B cell (primary cell): ENCODE measurements around the gene ZNF649. TPM values are rescaled to one million over a fixed set of nuclear protein-coding genes. Genes with fewer than 3 reads are reported as not detected.
A peak's percentile ranks its signal among the peaks of the same experiment; 100 is the strongest.

Source experiments
- ATAC-seq: fragments of 200-7000 bp; cut with Tn5 transposase; one replicate; pipeline ENCODE4 v1.10.0; 2021; ENCODE audit warnings: low read depth, mild to moderate bottlenecking, moderate number of reproducible peaks, moderate library complexity
- CTCF ChIA-PET: fragments of 350-600 bp; sonication (Branson Sonifier 250); formaldehyde crosslinking; loops from one replicate; lab custom pipeline; 2021; ENCODE audit warnings: antibody characterized with exemption, inconsistent platforms; lab: Charles Lee
- POLR2A ChIA-PET: fragments of 350-600 bp; sonication (Branson Sonifier 250); formaldehyde crosslinking; loops from one replicate; lab custom pipeline; 2021; ENCODE audit warnings: antibody characterized with exemption; lab: Charles Lee
- DNase-seq: peaks from one replicate; pipeline ENCODE4 v3.0.0; 2013
- H2AFZ ChIP-seq: 2 replicates; pipeline ENCODE4 v1.6.1; 2012; ENCODE audit warnings: mild to moderate bottlenecking, low read depth, low read length; ENCODE audit not compliant: insufficient read depth, poor library complexity, severe bottlenecking
- H3K27ac ChIP-seq, 2 donors: 1 replicate in 1 of 2; 2 replicates in 1 of 2; pipeline ENCODE4 v1.5.1; 2012 to 2013; ENCODE audit warnings: low read length in 2 of 2, mild to moderate bottlenecking in 2 of 2, moderate library complexity in 1 of 2
- H3K27me3 ChIP-seq, 4 experiments: fragments of 200-600 bp in 1 of 4; sonication (generic) in 1 of 4; replicated peaks in 1 of 4; 1 replicate in 2 of 4; 2 replicates in 2 of 4; pipeline versions ENCODE4 v1.6.1 to v1.7.0; 2013 to 2016; ENCODE audit warnings: low read length in 3 of 4, mild to moderate bottlenecking in 2 of 4, mixed read lengths in 1 of 4, moderate library complexity in 1 of 4; ENCODE audit not compliant: insufficient read depth in 4 of 4, control insufficient read depth in 3 of 4; ENCODE audit errors: control extremely low read depth in 1 of 4
- H3K36me3 ChIP-seq, 2 experiments: replicated peaks in 1 of 2; 1 replicate in 1 of 2; 2 replicates in 1 of 2; pipeline versions ENCODE4 v1.6.1 to v1.7.1; 2013; ENCODE audit warnings: low read length in 1 of 2; ENCODE audit not compliant: insufficient read depth in 2 of 2, control insufficient read depth in 1 of 2; ENCODE audit errors: control extremely low read depth in 1 of 2, extremely low read depth in 1 of 2
- H3K4me1 ChIP-seq, 2 donors: fragments of 200-600 bp in 1 of 2; sonication (generic) in 1 of 2; 1 replicate in 1 of 2; 2 replicates in 1 of 2; pipeline versions ENCODE4 v1.5.1 to v1.6.1; 2013 to 2017; ENCODE audit warnings: low read length in 2 of 2; ENCODE audit not compliant: control insufficient read depth in 2 of 2, insufficient read depth in 2 of 2
- H3K4me2 ChIP-seq: replicated peaks from 2 replicates; pipeline ENCODE3; 2012; ENCODE audit warnings: mild to moderate bottlenecking, low read depth, low read length; ENCODE audit not compliant: poor library complexity, severe bottlenecking
- H3K4me3 ChIP-seq, 5 experiments: fragments of 200-600 bp in 1 of 5; sonication (generic) in 1 of 5; 1 replicate in 3 of 5; 2 replicates in 2 of 5; pipeline versions ENCODE4 v1.5.1 to v1.7.0; 2011 to 2016; ENCODE audit warnings: low read length in 4 of 5, mild to moderate bottlenecking in 4 of 5, low read depth in 2 of 5, control low read depth in 1 of 5, moderate library complexity in 1 of 5; ENCODE audit not compliant: insufficient read depth in 1 of 5; ENCODE audit errors: control extremely low read depth in 1 of 5, extremely low read depth in 1 of 5
- H3K79me2 ChIP-seq: fragments of 200-600 bp; sonication (generic); one replicate; pipeline ENCODE4 v1.6.0; 2016; ENCODE audit warnings: low read length; ENCODE audit not compliant: control insufficient read depth, insufficient read depth
- H3K9ac ChIP-seq: fragments of 200-600 bp; sonication (generic); 2 replicates; pipeline ENCODE4 v1.6.1; 2017; ENCODE audit warnings: mild to moderate bottlenecking, low read length, moderate library complexity
- H3K9me3 ChIP-seq, 3 donors: one replicate each; pipeline versions ENCODE4 v1.6.1 to v1.7.1; 2013; ENCODE audit warnings: low read length in 2 of 3; ENCODE audit not compliant: control insufficient read depth in 2 of 3, insufficient read depth in 1 of 3; ENCODE audit errors: control extremely low read depth in 1 of 3
- H4K20me1 ChIP-seq: 2 replicates; pipeline ENCODE4 v1.6.0; 2012; ENCODE audit warnings: mild to moderate bottlenecking, low read length; ENCODE audit not compliant: insufficient read depth, control insufficient read depth, poor library complexity, severe bottlenecking
- H3K27ac Mint-ChIP-seq: one replicate; pipeline ENCODE4 v1.8.0; 2021; ENCODE audit warnings: mixed read lengths
- H3K27me3 Mint-ChIP-seq: one replicate; pipeline ENCODE4 v1.8.0; 2021; ENCODE audit warnings: mixed read lengths
- H3K4me1 Mint-ChIP-seq: one replicate; pipeline ENCODE4 v1.8.0; 2021; ENCODE audit warnings: mixed read lengths
- H3K4me3 Mint-ChIP-seq: one replicate; pipeline ENCODE4 v1.8.0; 2021; ENCODE audit warnings: mixed read lengths
- H3K9me3 Mint-ChIP-seq: one replicate; pipeline ENCODE4 v1.8.0; 2022; ENCODE audit warnings: mixed read lengths; ENCODE audit not compliant: insufficient read depth
- EZH2 ChIP-seq: IDR thresholded peaks from 2 replicates; pipeline ENCODE4 v1.6.1; 2012; ENCODE audit warnings: borderline replicate concordance, low read depth, mild to moderate bottlenecking, moderate library complexity, low read length; ENCODE audit not compliant: insufficient read depth, poor library complexity, severe bottlenecking
- WGBS: methylation state at CpG from one replicate; pipeline ENCODE4 v1.1.5; 2013; ENCODE audit warnings: missing lambda C conversion rate; ENCODE audit not compliant: insufficient coverage; 5-methylcytosine and 5-hydroxymethylcytosine counted together
- intact Hi-C: fragments of 100-400 bp; cut with micrococcal nuclease; formaldehyde crosslinking; loops from one replicate; pipeline ENCODE4 v1.10.0; 2022
- polyA plus RNA-seq: library from polyadenylated mRNA; depleted of rRNA; stranded (reverse); fragments of >200 nt; gene quantifications from 2 replicates; pipeline ENCODE4 v1.2.3, GENCODE V29; 2012
- total RNA-seq, 2 donors: library from RNA; stranded (reverse); fragments of 120-200 nt in 1 of 2; gene quantifications; 1 replicate in 1 of 2; 2 replicates in 1 of 2; pipeline versions ENCODE4 v1.2.3 to v1.2.4, GENCODE V29; 2013 to 2022
- TF ChIP-seq, protein P1 (sequence below): fragments of 200-600 bp; IDR thresholded peaks from one replicate; pipeline ENCODE4 v1.8.0; 2022; ENCODE audit warnings: antibody characterized with exemption, mild to moderate bottlenecking

The ZNF649 gene
- total and polyA plus RNA-seq, 2 donors (not counting 1 experiment from before 2014, with no cell fraction given): 3.8 to 35.7 TPM

DNA sequence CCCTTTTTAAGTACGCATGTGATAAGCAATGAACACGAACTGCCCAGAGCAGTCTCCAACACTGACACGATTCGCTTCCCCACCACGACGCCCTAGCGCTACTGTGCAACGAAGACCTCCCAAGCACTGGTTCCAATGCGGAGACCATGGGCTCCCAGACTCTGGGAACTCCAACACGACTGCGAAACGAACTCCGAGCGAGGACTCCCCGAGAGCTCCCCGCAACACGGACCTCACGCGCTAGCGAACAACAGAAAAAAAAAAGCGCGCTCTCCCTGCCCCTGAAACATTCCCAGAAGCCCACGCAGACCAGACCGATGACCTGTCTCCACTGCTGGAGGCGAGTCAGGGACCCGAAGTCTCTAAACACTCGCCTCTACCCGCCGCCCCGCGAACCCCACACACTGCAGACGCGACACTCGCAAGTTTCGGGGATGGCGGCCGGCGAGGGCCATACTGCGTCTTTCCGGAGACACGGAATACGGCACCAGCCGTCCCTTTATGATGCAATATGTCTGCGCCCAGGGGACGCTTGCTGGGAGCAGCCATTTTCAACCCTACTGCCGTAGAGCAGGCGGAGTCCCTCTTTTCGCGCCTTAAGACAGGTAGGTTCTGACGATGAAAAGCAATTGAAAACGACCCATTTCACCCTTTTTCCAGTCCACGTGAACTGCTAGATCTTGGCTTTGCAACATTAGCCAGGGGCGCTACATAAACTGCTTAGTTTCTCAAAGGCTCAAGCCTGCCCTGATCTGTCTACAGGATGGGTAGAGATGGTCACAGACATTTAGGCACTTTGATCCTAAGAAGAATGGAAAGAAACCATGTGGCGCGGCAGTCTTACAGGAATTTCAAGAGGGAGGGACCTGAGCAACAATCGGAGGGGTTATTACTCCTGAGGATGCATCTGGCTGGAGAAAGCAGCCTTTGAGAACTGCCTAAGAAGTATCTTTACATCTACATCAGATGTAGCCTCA lies 17.0 kb downstream of the ZNF649 start, which contains the start of gene ZNF577:
ZNF577 (minus strand) TSS at position 430 of the 977 bp plus-strand sequence. CDS start 7,569 bp downstream, outside the sequence.
- Histone ChIP-seq H3K4me2 (peak within 1 kb of the TSS; percentile 56), H3K4me3 (peak within 1 kb of the TSS; percentile 47 to 70 (median 54)), H4K20me1 (no peaks in the 10 kb centered on the region), H3K9me3 (peaks cover 26 to 86% (median 56%) of the 10 kb centered on the region in 3 donors), H3K79me2 (peaks cover 6% of the 10 kb centered on the region), H2AFZ (peak within 1 kb of the TSS; percentile 55), H3K4me1 (peaks cover 0 to 4% of the 10 kb centered on the region in 2 donors), H3K27ac (peak within 1 kb of the TSS in 1 of 2 donors; percentile 49), H3K9ac (peak within 1 kb of the TSS; percentile 65), H3K36me3 (peaks cover 16 to 24% of the 10 kb centered on the region in 2 experiments), H3K27me3 (no peaks in the 10 kb centered on the region)
- ATAC-seq (peak; percentile 90), DNase-seq (peak; percentile 78)
- peak within 1 kb of the TSS; percentile 94 for H3K4me3 Mint-ChIP-seq
- intact Hi-C loops: loop anchor here (5.0 kb wide), 1 partner anchor 39 kb away; the partner anchor contains the start of gene ZNF613
- H3K9me3 Mint-ChIP-seq: peaks cover 18% of the 10 kb centered on the region
- WGBS: 34% methylated on average over 54 of the region's 56 CpGs
- ChIA-PET POLR2A (no interaction called here), CTCF (no interaction called here)
- TF ChIP-seq EZH2: no peak
- TF ChIP-seq, protein P1, sequence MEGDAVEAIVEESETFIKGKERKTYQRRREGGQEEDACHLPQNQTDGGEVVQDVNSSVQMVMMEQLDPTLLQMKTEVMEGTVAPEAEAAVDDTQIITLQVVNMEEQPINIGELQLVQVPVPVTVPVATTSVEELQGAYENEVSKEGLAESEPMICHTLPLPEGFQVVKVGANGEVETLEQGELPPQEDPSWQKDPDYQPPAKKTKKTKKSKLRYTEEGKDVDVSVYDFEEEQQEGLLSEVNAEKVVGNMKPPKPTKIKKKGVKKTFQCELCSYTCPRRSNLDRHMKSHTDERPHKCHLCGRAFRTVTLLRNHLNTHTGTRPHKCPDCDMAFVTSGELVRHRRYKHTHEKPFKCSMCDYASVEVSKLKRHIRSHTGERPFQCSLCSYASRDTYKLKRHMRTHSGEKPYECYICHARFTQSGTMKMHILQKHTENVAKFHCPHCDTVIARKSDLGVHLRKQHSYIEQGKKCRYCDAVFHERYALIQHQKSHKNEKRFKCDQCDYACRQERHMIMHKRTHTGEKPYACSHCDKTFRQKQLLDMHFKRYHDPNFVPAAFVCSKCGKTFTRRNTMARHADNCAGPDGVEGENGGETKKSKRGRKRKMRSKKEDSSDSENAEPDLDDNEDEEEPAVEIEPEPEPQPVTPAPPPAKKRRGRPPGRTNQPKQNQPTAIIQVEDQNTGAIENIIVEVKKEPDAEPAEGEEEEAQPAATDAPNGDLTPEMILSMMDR: no peak
- peak within 1 kb of the TSS; percentile 88 for H3K27ac Mint-ChIP-seq
- no peaks in the 10 kb centered on the region for H3K4me1 Mint-ChIP-seq
- no peaks in the 10 kb centered on the region for H3K27me3 Mint-ChIP-seq
